Fibroblast of the conjunctiva (primary cell): ENCODE measurements around the gene VWA8.
"Not testable (repeated sequence)": the region's sequence is repeated elsewhere in the genome, so short reads cannot be mapped to it uniquely, and the experiment has no call there.

ENCODE experiments used
- DNase-seq: peaks from one replicate; pipeline ENCODE4 v3.0.0-alpha.2; 2010; ENCODE audit warnings: low read depth

Gene VWA8

DNA sequence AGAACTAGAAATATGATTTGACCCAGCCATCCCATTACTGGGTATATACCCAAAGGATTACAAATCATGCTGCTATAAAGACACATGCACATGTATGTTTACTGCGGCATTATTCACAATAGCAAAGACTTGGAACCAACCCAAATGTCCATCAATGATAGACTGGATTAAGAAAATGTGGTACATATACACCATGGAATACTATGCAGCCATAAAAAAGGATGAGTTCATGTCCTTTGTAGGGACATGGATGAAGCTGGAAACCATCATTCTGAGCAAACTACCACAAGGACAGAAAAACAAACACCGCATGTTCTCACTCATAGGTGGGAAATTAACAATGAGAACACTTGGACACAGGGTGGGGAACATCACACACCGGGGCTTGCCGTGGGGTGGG is 38.0 kb downstream of the VWA8 start:
- not testable (repeated sequence) for DNase-seq

DNA sequence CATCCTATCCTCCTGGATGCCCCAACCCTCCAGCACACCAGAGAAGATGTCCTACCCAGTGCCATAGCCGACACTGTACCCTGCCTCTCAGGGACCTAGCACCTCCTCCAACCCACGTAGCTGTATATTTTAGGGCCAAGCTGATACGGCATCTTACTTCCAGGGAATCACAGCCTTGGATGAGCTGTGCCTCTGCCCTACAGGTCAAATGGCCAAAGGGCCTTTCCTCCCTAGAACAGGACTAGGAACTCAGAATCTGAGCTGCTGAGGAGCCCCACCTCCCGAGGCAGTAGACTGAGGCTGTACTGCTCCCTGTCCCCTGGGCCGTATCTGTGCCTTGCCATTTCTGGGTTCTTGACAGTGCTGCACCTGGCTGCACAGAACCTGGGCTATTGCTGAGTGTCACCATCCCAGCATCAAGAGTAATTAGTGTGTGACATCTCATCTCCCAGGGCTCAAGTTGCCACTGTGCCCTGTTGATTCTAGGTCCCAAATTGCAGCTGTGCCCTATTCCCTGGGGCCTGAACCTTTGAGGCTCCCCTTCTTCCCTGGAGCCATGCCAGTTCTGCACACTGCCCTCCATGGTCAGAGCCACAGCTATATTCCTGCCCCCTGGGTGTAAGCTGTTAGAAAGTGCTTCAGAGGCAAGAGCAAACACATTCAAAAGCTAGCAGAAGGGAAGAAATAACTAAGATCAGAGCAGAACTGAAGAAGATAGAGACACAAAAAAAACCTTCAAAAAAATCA is 41.0 kb downstream of the VWA8 start:
- DNase-seq, result no peak

DNA sequence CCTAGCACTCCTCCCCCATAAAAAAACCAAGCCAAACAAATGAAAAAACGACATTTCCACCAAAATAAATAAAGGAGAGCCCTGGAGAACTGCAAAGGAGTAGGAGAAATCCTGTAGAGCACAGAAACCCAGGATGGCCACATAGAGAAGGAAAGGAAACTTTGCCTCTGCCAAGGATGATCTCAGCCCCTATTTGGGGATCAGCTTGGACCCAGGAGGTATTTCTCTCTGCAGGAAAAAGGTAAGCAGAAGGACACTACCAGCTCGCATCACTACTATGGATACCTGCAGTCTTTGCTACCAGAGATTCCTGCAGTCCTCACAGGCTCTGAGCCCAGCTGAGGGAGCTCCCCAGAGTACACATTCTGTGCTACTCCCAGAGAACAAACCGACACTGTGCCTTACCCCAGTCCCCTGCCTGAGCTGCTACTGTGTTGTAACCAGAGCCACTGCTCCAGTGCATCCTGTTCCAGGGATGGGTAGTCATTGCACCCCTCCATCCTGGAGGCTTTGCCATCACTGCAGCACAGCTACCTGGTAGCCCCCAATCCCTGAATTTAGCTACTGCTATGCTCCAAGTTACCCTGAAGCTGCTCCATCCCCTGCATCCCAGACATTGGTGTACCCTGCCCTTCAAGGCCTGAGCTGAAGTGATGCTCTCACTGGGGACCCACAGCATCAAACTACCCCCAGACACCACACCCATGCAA is 41.7 kb downstream of the VWA8 start:
- no peak for DNase-seq

DNA sequence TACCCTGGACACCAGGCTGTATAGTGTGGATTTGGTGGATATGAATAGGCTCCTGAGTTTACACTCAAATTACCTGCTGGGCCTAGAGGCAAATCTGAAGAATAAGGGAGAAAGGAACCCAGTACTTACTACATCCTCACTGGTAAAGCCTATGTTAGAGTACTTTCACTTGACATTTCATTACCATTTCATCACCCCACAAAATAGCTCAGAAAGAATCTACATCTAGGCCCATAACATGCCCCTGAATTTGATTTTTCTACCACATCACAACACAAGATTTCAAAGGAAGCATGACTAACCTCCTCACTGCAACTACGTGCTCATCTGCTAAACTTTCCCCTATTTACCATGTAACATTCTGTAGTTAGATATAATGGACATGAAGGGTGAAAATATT is 43.3 kb downstream of the VWA8 start:
- peak; percentile 82 for DNase-seq

DNA sequence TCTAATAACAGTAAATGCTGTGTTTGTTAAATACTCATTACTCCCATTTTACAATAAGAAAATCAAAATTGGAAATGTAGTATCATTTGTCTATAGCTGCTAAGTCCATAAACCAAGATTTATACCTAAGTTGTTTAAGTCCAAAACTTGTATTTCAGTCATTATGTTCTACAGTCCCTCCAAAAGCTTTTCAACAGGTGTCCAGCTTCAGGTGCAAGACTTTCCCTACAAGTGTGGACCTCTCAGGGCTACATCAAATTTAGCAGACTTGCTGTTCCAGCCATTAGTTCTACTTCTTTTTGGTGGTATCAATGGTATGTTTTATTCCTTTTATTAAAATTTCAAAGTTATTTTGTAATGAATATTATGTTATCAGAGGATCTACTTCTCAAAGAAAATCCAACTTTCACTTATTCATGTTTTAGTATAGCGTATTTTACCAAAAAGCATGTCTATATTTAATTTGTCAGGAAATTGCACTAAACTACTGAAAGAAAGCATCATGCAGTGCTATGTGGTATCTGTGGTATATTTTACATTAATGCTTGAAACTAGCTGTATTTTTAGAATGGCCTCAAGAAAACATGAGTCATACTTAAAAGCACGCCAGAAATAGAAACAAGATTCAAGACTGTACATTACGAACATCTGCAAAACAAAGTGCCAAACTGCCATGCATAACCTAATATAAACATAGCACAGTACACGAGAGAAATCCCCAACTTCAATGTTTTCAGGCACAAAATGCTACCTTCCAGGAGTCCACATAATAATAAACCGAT is 44.5 kb downstream of the VWA8 start:
- peak; percentile 85 for DNase-seq

DNA sequence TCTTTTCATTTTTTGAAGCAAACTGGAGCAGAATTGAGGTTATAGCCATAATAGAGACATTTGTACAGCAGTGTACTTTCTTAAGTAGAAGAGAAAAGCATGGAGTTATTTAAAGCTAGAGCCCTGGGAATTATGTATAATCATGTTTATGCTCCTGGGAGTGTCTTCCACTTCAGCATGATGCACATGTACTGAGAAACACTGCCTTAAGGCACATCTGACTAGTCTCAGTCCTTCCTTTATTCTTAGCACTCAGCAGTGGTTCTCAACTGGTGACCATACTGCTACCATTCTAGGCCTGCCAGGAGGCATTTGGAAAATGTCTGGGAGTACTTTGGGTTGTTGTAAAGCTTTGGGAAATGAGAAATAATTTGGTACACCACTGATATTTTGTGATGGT is 45.8 kb downstream of the VWA8 start:
- peak; percentile 17 for DNase-seq

DNA sequence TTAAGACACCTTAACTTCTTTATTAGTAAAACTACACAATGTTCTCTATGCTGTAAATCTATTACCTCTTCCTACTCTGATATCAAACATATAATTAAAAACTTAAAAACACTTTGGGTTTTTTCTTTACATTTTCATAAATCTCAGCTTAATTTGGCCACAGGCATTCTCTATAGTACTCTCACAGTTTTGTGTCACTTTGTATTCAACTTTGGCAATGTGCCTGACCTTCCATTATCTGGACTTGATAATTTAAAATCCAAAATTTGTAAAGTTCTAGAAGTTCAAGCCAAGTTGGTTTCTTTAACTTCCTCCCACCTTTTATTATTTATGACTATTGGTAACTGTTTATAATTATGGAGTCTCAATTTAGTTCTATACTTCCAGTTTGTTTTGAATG is 46.4 kb downstream of the VWA8 start:
- DNase-seq, result no peak

DNA sequence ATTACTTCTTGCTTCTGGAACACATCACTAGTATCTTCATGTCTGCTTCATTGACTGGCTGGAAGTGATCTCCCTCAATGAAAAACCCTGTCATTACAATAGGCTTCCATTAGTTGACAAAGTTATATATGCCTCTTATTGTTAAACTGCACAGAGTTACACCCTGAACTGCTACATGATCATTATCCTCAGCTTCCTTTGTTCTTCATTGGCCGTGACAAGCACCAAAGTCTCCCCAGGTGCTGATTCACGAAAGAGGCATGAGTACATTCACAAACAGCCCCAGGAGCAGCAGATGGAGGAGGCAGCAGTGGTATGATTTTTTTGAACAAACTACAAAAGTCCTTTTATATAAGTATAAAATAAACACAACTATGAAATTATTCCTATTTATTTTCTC is 51.4 kb downstream of the VWA8 start:
- no peak for DNase-seq

DNA sequence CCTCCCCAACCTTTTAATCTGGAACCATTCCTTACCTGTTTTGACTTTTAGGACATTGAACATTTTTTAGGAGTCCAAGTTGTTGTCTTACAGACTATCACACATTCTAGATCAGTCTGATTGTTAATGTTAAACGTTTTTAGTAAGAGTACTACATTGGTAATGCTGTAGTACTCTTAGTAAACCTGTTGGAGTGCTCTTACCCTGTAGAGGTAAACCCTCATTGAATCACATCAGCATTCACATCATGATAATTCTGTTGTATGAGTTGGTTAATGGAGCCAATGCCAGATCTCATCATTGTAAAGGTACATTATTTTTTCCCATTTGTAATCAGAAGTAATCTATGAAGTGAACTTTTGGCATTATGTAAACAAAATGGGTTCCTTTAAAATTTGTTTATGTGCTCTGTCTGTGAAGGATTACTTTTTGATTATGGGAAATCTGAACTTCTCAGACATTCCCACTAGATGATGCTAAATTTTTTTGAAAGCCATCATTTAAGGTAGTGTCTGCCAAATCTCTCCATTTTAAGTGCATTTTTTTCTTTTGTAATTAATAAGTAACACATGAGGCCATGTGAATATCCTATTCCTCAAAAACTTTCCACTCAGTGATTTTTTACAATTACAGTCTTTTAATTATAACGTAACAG is 55.2 kb downstream of the VWA8 start:
- peak; percentile 27 for DNase-seq

DNA sequence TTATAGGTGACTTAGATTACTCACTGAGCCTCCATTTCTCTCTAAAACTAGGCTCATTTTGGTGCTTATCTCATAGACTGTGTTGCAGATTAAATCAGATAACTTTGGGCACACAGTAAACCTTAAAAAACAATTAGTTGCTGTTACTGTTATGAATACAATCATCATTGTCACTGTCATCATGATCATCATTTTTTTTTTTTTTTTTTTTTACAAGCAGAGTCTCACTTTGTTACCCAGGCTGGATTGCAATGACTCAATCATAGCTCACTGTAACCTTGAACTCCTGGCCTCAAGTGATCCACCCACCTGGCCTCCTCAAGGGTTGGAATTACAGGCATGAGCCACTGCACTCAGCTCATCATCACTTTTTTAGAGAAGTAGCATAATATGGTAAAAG is 60.0 kb downstream of the VWA8 start:
- no peak for DNase-seq

DNA sequence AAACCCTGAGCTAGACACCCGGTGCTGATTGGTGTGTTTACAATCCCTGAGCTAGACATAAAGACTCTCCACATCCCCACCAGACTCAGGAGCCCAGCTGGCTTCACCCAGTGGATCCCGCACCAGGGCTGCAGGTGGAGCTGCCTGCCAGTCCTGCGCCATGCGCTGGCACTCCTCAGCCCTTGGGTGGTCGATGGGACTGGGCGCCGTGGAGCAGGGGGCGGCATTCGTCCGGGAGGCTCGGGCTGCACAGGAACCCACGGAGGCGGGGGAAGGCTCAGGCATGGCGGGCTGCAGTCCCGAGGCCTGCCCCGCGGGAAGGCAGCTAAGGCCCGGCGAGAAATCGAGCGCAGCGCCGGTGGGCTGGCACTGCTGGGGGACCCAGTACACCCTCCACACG is 62.5 kb downstream of the VWA8 start:
- not testable (repeated sequence) for DNase-seq

DNA sequence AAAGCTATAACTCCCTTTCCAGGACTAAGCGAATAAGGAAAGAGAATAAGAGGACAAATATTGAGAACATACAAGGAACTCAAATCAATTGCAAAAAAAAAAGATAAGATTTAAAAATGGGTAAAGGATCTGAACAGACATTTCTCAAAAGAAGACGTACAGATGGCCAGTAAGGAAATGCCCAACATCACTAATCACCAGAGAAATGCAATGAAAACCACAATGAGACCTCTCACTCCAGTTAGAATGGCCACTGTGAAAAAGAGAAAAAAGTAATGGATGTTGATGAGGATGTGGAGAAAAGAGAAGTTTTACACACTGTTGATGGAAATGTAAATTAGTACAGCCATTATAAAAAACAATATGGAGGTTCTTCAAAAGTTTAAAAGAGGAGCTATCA is 63.8 kb downstream of the VWA8 start:
- no peak for DNase-seq

DNA sequence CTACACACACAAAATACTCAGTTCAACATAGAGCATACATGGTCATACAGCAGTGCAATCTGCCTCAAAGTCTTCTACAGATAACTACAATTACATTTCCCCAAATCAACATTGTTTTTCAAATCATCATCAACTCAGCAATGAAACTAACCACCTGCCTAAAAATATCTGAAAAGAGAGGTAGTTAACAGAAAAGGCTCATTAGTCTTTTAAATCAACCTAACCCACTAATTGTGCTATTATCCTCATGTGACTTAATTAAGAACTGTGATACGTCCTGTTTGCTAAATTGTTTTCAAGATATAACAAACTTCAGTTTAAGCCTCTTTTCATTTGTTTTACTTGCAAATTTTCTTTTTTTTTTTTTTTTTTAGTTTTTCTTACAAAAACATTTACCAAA is 65.4 kb downstream of the VWA8 start:
- no peak for DNase-seq

DNA sequence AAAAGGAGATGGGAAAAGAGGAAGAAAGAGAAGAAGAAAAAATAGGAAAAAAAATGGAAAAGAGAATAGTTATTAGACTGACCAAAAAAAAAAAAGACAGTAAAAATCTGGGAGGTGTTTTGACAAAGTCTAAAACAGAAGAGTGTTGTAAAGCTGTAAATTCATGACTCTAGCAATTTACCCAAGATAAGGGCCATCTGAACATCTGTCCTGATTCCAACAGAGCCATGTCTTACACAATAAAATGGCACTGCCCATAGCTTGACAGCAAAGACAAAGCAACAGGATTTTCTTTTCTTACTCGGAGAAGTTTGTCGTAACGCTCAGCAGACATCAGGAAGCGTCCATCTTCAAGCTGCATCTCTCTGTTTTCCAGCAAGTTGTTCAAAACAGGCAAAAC is 69.8 kb downstream of the VWA8 start:
- DNase-seq, result no peak

DNA sequence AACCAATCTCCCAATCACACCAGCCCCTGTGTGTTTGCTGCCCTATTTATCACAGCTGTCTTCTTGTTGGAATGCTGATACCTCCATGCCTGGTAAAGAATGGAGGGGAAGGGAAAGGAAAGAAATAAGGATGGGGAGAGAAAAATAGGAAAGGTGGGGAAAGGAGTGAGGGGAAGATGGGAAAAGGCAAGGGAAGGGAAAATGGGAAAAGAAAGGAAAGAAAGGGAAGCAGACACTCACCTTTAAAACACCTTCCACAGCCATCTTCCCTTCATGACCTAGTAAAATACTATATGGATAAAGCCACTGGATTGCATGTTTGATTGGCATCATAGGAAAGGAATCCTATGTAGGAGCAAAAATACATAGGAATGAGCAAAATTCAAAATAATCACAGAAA is 77.8 kb downstream of the VWA8 start:
- DNase-seq, result no peak

DNA sequence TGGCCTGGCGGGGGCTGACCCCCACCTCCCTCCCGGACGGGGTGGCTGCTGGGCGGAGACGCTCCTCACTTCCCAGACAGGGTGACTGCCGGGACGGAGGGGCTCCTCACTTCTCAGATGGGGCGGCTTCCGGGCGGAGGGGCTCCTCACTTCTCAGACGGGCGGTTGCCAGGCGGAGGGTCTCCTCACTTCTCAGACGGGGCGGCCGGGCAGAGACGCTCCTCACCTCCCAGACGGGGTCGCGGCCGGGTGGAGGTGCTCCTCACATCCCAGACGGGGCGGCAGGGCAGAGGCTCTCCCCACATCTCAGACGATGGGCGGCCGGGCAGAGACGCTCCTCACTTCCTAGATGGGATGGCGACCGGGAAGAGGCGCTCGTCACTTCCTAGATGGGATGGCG is 79.0 kb downstream of the VWA8 start:
- DNase-seq, result not testable (repeated sequence)

DNA sequence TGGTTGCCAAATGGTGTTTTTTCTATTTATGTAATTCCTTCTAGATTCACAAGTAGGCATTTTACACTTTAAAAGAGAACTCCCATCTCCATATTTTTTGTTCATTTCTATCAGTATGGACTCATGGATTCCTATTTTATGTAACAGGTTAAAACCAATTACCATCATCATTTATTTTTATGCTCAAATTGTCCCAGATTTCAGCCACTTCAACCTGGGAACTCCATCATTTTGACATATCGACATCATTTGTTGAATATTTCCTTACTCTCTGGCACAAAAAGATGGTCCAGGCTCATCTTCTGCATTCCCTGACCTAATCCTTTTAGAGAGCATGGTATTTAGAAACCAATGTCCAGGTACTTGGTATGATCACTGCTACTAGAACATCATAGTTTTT is 79.9 kb downstream of the VWA8 start:
- no peak for DNase-seq

DNA sequence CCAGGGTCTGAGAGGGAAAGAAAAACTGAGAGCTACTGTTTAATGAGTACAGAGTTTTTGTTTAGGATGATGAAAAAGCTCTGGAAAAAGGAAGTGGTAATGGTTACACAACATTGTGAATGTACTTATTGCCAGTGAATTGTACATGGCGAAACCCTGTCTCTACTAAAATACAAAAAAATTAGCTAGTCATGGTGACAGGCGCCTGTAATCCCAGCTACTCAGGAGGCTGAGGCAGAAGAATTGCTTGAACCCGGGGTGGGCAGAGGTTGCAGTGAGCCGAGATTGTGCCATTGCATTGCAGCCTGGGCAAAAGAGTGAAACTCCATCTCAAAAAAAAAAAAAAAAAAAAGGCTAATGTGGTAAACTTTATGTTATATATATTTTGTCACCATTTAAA is 96.3 kb downstream of the VWA8 start:
- DNase-seq, result no peak

DNA sequence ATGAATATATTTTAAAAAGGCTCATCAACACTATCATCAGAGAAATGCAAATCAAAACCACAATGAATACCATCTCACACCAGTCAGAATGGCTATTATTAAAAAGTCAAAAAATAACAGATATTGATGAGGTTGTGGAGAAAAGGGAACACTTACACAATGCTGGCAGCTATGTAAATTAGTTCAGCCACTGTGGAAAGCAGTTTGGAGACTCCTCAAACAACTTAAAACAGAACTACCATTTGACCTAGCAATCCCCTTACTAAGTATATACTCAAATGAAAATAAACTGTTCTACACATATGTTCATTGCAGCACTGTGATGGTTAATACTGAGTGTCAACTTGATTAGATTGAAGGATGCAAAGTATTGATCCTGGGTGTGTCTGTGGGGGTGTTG is 98.2 kb downstream of the VWA8 start:
- not testable (repeated sequence) for DNase-seq

DNA sequence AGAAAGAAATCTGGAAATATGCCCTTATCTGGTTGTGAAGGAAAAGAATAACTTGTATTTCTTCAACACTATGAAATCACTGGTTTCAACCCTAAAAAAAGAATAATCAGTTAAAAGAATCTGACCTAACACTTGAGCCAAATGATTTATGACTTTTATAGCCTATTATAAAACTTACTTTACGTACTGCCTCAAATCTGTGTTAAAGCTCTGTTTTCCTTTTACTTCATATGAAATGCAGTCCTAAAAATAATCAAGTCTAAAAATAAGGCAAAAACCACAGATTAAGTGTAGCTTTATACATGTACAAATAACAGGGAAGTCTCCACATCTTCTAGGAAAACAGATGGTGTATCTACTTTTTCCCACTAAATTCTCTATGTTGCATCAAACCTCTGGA is 101.3 kb downstream of the VWA8 start:
- no peak for DNase-seq

DNA sequence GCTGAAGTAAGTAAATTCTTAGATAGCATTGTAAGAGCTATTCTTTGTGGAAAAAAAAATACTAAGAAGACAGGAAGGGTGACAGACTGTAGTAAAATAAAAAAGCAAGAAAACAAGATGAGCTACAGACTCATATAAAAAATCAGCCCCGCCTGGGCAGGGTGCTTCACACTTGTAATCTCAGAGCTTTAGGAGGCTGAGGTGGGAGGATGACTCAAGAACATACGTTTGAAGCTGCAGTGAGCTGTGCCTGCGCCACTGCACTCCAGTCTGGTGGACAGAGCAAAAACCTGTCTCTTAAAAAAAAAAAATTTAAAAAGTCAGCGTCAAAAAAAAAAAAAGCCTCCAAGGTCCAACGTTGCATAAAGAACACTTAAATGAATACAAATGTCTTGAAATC is 102.1 kb downstream of the VWA8 start:
- DNase-seq, result no peak

DNA sequence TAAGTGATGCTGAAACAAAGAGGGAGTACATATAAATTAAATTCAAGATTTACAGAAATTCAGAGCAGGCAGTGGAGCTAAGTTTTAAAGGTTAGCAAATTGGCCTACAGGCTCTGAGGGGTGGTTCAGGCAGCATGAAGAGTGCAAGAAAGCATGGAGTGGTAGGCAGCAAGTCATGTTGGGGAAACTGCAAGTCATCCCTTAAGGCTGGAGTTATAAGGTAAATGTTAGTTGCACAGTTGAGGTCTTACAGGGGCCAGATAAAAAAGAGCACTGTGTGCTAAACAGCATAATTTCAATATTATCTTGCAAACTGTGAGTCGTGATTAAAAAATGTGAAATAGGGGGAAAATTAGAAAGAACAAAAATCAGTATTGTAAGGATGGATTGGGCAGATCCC is 106.2 kb downstream of the VWA8 start:
- no peak for DNase-seq

DNA sequence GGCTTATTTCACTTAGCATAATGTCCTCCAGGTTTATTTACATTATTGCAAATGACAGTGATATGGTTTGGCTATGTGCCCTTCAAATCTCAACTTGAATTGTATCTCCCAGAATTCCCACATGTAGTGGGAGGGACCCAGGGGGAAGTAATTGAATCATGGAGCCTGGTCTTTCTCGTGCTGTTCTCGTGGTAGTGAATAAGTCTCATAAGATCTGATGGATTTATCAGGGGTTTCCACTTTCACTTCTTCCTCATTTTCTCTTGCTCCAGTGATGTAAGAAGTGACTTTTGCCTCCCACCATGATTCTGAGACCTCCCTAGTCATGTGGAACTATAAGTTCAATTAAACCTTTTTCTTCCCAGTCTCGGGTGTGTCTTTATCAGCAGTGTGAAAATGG is 109.6 kb downstream of the VWA8 start:
- DNase-seq, result no peak
